ENCODE results near the gene UBASH3A. TPM values are rescaled to one million over a fixed set of nuclear protein-coding genes. Genes with fewer than 3 reads are reported as not detected.

Gene UBASH3A
- total RNA-seq, 1 donor from 2014 or later: under 0.01 TPM

GRCh38 chr21:42363312-42363711 is 40.4 kb upstream of the UBASH3A start:
- H3K9ac ChIP-seq (ENCODE audit: low read depth in 1 of 3, low read length in 3 of 3): no peak overlapping the region
- no peak overlapping the region for H3K27ac ChIP-seq (ENCODE audit: low read depth, low read length)
- H3K4me1 ChIP-seq (ENCODE audit: control insufficient read depth in 3 of 3, insufficient read depth in 3 of 3, low read length in 3 of 3): no peaks in the 10 kb centered on the region
- H3K4me3 ChIP-seq (ENCODE audit: low read length in 3 of 3): no peak overlapping the region
- H3K36me3 ChIP-seq (ENCODE audit: control insufficient read depth in 3 of 3, insufficient read depth in 3 of 3, low read length in 3 of 3): no peaks in the 10 kb centered on the region
- peaks cover 41 to 57% (median 43%) of the 10 kb centered on the region in 3 donors for H3K27me3 ChIP-seq (ENCODE audit: control insufficient read depth in 3 of 3, insufficient read depth in 3 of 3, low read length in 3 of 3)
- peaks cover 0 to 6% (median 4%) of the 10 kb centered on the region in 3 donors for H3K9me3 ChIP-seq (ENCODE audit: control insufficient read depth in 3 of 3, low read length in 3 of 3)

DNA sequence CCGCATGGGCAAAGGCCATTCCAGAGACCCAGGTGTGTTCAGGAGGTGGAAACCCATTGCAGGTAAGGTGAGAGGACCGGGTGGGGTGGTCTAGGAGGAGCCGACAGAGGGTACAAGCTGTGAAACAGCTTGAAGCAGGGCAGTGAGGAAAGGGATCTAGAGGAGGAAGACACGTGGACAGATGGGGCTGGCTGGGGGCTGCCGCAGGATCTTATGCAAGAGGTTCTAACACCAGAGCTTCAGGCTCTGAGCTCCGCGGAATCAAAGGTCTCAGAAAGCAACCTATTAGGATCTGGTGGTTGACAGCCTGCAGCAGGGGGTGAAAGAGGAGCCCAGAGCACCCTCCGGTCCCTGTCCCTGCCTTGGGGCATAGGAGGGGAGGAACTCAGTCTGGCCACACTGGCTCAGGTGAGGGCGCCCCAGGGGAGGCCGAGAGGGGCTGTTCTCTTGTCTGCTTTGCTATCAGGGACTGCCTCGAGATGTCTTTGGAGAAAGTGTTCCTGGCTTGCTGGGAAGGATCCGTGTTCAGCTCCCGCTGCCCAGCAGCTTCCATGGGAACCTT is 39.3 kb upstream of the UBASH3A start:
- no peak overlapping the region for H3K4me3 ChIP-seq (ENCODE audit: low read length in 3 of 3)
- H3K9me3 ChIP-seq (ENCODE audit: control insufficient read depth in 3 of 3, low read length in 3 of 3): peaks cover 0 to 6% (median 4%) of the 10 kb centered on the region in 3 donors
- peaks cover 38 to 53% (median 43%) of the 10 kb centered on the region in 3 donors for H3K27me3 ChIP-seq (ENCODE audit: control insufficient read depth in 3 of 3, insufficient read depth in 3 of 3, low read length in 3 of 3)
- H3K4me1 ChIP-seq (ENCODE audit: control insufficient read depth in 3 of 3, insufficient read depth in 3 of 3, low read length in 3 of 3): no peaks in the 10 kb centered on the region
- H3K9ac ChIP-seq (ENCODE audit: low read depth in 1 of 3, low read length in 3 of 3): no peak overlapping the region
- H3K27ac ChIP-seq (ENCODE audit: low read depth, low read length): no peak overlapping the region
- H3K36me3 ChIP-seq (ENCODE audit: control insufficient read depth in 3 of 3, insufficient read depth in 3 of 3, low read length in 3 of 3): no peaks in the 10 kb centered on the region

- no peak overlapping the region for H3K27ac ChIP-seq (ENCODE audit: low read depth, low read length)
- H3K9me3 ChIP-seq (ENCODE audit: control insufficient read depth in 3 of 3, low read length in 3 of 3): no peaks in the 10 kb centered on the region
- peaks cover 34 to 56% (median 40%) of the 10 kb centered on the region in 3 donors for H3K27me3 ChIP-seq (ENCODE audit: control insufficient read depth in 3 of 3, insufficient read depth in 3 of 3, low read length in 3 of 3)
- no peaks in the 10 kb centered on the region for H3K4me1 ChIP-seq (ENCODE audit: control insufficient read depth in 3 of 3, insufficient read depth in 3 of 3, low read length in 3 of 3)
- H3K9ac ChIP-seq (ENCODE audit: low read depth in 1 of 3, low read length in 3 of 3): no peak overlapping the region
- H3K4me3 ChIP-seq (ENCODE audit: low read length in 3 of 3): no peak overlapping the region
- H3K36me3 ChIP-seq (ENCODE audit: control insufficient read depth in 3 of 3, insufficient read depth in 3 of 3, low read length in 3 of 3): no peaks in the 10 kb centered on the region
These were observed 37.9 kb upstream of the UBASH3A start for GRCh38 chr21:42365770-42366169.

DNA sequence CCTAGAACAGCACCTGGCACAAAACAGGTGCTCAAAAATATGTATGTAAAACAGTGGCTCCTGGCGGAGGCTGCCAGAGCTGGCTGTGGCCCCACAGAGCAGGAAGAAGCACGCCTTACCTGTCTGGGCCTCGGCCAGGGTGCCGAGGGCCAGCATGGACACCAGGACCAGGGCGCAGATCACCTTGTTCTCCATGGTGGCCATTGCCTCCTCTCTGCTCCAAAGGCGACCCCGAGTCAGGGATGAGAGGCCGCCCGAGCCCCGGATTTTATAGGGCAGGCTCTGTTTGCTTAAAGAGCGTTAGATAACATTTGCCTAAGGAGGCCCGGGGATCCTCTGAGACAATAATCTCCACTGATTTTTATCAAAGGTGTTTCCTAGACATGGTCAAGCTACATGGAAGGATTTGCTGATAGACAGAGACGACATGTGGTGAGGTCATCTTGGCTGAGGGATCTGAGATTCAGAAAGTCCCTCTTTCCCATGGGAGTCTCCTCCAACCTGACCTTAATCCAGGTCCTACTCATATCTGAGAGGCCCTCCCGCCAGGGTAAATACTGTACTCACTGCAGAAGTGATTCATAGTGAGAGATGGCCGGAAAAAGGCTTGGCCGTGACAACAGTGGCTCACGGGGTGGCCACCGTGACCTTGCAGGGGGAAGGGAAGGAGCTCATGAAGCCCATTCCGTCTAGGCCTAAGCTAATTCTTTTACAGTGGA is 37.3 kb upstream of the UBASH3A start, which contains the start of gene TFF1:
TSS of gene TFF1 (minus strand) at position 244 of the 719 bp plus-strand sequence. CDS start at position 204, 40 bp downstream.
- no peak within 1 kb of the TSS for H3K27ac ChIP-seq (ENCODE audit: low read depth, low read length)
- no peaks in the 10 kb centered on the region for H3K4me1 ChIP-seq (ENCODE audit: control insufficient read depth in 3 of 3, insufficient read depth in 3 of 3, low read length in 3 of 3)
- H3K36me3 ChIP-seq (ENCODE audit: control insufficient read depth in 3 of 3, insufficient read depth in 3 of 3, low read length in 3 of 3): no peaks in the 10 kb centered on the region
- no peak within 1 kb of the TSS for H3K4me3 ChIP-seq (ENCODE audit: low read length in 3 of 3)
- H3K27me3 ChIP-seq (ENCODE audit: control insufficient read depth in 3 of 3, insufficient read depth in 3 of 3, low read length in 3 of 3): peaks cover 31 to 56% (median 40%) of the 10 kb centered on the region in 3 donors
- no peak within 1 kb of the TSS for H3K9ac ChIP-seq (ENCODE audit: low read depth in 1 of 3, low read length in 3 of 3)
- H3K9me3 ChIP-seq (ENCODE audit: control insufficient read depth in 3 of 3, low read length in 3 of 3): no peaks in the 10 kb centered on the region

GRCh38 chr21:42367367-42368165 is 36.1 kb upstream of the UBASH3A start:
- Histone ChIP-seq H3K4me3 (ENCODE audit: low read length in 3 of 3) (no peak overlapping the region), H3K36me3 (ENCODE audit: control insufficient read depth in 3 of 3, insufficient read depth in 3 of 3, low read length in 3 of 3) (no peaks in the 10 kb centered on the region), H3K27me3 (ENCODE audit: control insufficient read depth in 3 of 3, insufficient read depth in 3 of 3, low read length in 3 of 3) (peaks cover 23 to 45% (median 33%) of the 10 kb centered on the region in 3 donors)

GRCh38 chr21:42369821-42370220 is 33.9 kb upstream of the UBASH3A start:
- Histone ChIP-seq H3K36me3 (ENCODE audit: control insufficient read depth in 3 of 3, insufficient read depth in 3 of 3, low read length in 3 of 3) (no peaks in the 10 kb centered on the region), H3K4me1 (ENCODE audit: control insufficient read depth in 3 of 3, insufficient read depth in 3 of 3, low read length in 3 of 3) (no peaks in the 10 kb centered on the region), H3K9me3 (ENCODE audit: control insufficient read depth in 3 of 3, low read length in 3 of 3) (no peaks in the 10 kb centered on the region), H3K9ac (ENCODE audit: low read depth in 1 of 3, low read length in 3 of 3) (no peak overlapping the region), H3K4me3 (ENCODE audit: low read length in 3 of 3) (no peak overlapping the region), H3K27ac (ENCODE audit: low read depth, low read length) (no peak overlapping the region), H3K27me3 (ENCODE audit: control insufficient read depth in 3 of 3, insufficient read depth in 3 of 3, low read length in 3 of 3) (peaks cover 12 to 41% (median 32%) of the 10 kb centered on the region in 3 donors)

More at GRCh38 chr21:42367367-42368165, 36.1 kb upstream of the UBASH3A start:
- no peaks in the 10 kb centered on the region for H3K4me1 ChIP-seq (ENCODE audit: control insufficient read depth in 3 of 3, insufficient read depth in 3 of 3, low read length in 3 of 3)
- H3K9me3 ChIP-seq (ENCODE audit: control insufficient read depth in 3 of 3, low read length in 3 of 3): no peaks in the 10 kb centered on the region
- no peak overlapping the region for H3K27ac ChIP-seq (ENCODE audit: low read depth, low read length)
- H3K9ac ChIP-seq (ENCODE audit: low read depth in 1 of 3, low read length in 3 of 3): no peak overlapping the region

DNA sequence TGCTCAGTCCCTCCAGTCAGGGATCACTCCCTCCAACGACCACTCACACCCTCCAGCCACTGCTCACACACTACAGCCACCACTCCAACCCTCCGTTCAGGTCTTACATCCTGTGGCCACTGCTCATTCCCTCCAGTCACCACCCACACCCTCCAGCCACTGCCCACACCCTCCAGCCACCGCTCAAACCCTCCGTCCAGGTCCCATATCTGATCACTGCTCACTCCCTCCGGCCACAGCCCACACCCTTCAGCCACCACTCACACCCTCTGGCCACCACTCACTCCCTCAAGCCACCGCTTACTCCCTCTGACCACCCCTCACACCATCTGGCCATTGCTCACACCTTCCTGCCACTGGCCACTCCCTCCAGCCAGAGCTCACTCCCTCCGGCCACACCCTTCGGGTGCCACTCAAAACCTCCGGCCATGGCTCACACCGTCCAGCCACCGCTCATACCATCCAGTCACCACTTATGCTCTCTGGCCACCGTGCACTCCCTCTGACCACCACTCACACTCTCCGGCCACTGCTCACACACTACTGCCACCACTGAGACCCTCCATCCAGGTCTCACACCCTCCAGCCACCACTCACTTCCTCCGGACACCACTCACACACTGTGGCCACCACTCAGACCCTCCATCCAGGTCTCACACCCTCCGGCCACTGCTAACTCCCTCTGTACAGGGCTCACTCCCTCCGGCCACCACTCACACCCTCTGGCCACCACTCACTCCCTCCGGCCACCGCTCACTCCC is 32.6 kb upstream of the UBASH3A start:
- Histone ChIP-seq H3K36me3 (ENCODE audit: control insufficient read depth in 3 of 3, insufficient read depth in 3 of 3, low read length in 3 of 3) (no peaks in the 10 kb centered on the region), H3K4me1 (ENCODE audit: control insufficient read depth in 3 of 3, insufficient read depth in 3 of 3, low read length in 3 of 3) (no peaks in the 10 kb centered on the region), H3K27me3 (ENCODE audit: control insufficient read depth in 3 of 3, insufficient read depth in 3 of 3, low read length in 3 of 3) (peaks cover 14 to 38% (median 36%) of the 10 kb centered on the region in 3 donors), H3K9ac (ENCODE audit: low read depth in 1 of 3, low read length in 3 of 3) (no peak overlapping the region), H3K4me3 (ENCODE audit: low read length in 3 of 3) (no peak overlapping the region), H3K27ac (ENCODE audit: low read depth, low read length) (no peak overlapping the region), H3K9me3 (ENCODE audit: control insufficient read depth in 3 of 3, low read length in 3 of 3) (no peaks in the 10 kb centered on the region)

DNA sequence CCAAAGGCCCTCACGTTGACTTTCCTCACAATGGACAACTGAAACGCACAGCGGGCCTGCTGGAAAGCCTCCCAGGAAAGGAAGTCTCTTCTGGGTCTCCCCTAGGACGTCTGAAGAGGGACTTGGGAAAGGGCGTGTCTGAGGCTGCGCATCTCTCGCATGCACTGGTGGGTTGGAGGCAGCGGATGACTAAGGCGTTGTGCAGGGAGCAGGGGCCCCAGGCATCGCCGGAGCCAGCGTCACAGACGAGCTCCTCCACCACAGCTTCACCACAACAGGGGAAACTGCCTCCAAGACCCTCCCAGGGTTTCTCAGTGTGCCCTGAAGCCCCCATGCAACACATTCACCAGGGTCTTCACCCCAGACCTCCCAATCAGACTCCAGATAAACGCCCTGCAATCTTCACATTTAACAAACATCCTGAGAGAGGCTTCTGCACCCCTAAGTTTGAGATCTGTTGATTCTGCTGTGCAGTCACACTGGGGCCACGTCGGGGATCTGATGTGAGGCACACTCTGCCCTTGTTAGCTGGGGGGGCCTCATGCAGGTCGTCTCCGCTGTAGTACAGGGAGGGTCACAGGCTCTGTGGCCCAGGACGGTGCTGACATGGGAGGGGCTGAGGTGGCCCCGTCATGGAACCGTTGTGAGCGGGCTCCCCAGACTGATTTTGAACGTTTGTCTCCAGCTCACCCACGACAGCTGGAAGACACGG is 30.4 kb upstream of the UBASH3A start:
- Histone ChIP-seq H3K4me1 (ENCODE audit: control insufficient read depth in 3 of 3, insufficient read depth in 3 of 3, low read length in 3 of 3) (no peaks in the 10 kb centered on the region), H3K27me3 (ENCODE audit: control insufficient read depth in 3 of 3, insufficient read depth in 3 of 3, low read length in 3 of 3) (peaks cover 18 to 53% (median 49%) of the 10 kb centered on the region in 3 donors)

DNA sequence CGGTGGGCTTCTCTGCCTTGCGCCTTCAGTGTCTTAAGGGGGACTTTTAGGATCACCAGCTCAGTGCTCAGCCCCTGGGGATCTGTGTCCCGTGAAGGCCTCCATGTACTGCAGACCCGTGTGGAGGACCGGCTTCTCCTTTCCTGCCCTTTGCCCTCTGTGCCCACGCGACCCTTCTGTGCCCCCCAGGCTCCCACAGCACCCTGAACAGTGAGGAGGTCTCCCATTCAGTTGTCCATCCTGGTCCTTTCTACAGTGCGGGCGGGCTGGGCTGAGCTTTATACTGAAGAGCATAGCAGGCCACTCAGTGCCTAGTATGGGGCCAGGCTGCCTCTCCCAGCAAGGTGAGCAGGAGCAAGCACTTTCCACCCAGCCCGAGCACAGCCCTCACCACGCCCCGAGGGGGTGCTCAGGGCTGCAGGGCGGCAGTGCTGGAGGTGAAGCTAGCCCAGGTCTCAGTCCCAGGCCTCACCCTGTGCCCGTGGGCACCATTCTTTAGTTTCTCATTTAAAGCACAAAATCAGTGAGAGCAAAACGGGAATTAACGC is 29.7 kb upstream of the UBASH3A start:
- Histone ChIP-seq H3K9me3 (ENCODE audit: control insufficient read depth in 3 of 3, low read length in 3 of 3) (no peaks in the 10 kb centered on the region), H3K27me3 (ENCODE audit: control insufficient read depth in 3 of 3, insufficient read depth in 3 of 3, low read length in 3 of 3) (peaks cover 18 to 53% (median 49%) of the 10 kb centered on the region in 3 donors), H3K4me1 (ENCODE audit: control insufficient read depth in 3 of 3, insufficient read depth in 3 of 3, low read length in 3 of 3) (no peaks in the 10 kb centered on the region), H3K9ac (ENCODE audit: low read depth in 1 of 3, low read length in 3 of 3) (no peak overlapping the region), H3K27ac (ENCODE audit: low read depth, low read length) (no peak overlapping the region), H3K36me3 (ENCODE audit: control insufficient read depth in 3 of 3, insufficient read depth in 3 of 3, low read length in 3 of 3) (no peaks in the 10 kb centered on the region), H3K4me3 (ENCODE audit: low read length in 3 of 3) (no peak overlapping the region)

More for the DNA sequence above, 30.4 kb upstream of the UBASH3A start:
- Histone ChIP-seq H3K4me3 (ENCODE audit: low read length in 3 of 3) (no peak overlapping the region), H3K36me3 (ENCODE audit: control insufficient read depth in 3 of 3, insufficient read depth in 3 of 3, low read length in 3 of 3) (no peaks in the 10 kb centered on the region), H3K9ac (ENCODE audit: low read depth in 1 of 3, low read length in 3 of 3) (no peak overlapping the region), H3K27ac (ENCODE audit: low read depth, low read length) (no peak overlapping the region), H3K9me3 (ENCODE audit: control insufficient read depth in 3 of 3, low read length in 3 of 3) (no peaks in the 10 kb centered on the region)
